Ovary (tissue), 3 donors: ENCODE measurements around the gene IFIT3.

Experiments
- EP300 ChIP-seq: sonication (generic); formaldehyde crosslinking; IDR thresholded peaks from one replicate; pipeline ENCODE4 v1.6.1; 2017; ENCODE audit warnings: antibody characterized with exemption
- POLR2A ChIP-seq: fragments of 450-650 bp; IDR thresholded peaks from one replicate; pipeline ENCODE4 v1.6.1; 2017; ENCODE audit warnings: antibody characterized with exemption, mild to moderate bottlenecking, moderate library complexity
- TF ChIP-seq, protein P1 (sequence below), 3 donors: fragments of 450-650 bp in 2 of 3; fragments of 200-600 bp in 1 of 3; IDR thresholded peaks; one replicate each; pipeline versions ENCODE4 v1.5.1 to v1.8.0; 2016 to 2022; ENCODE audit warnings: antibody characterized with exemption in 3 of 3, mild to moderate bottlenecking in 1 of 3
- donor health status: DM: no; HTN: no; CAD: no.

DNA sequence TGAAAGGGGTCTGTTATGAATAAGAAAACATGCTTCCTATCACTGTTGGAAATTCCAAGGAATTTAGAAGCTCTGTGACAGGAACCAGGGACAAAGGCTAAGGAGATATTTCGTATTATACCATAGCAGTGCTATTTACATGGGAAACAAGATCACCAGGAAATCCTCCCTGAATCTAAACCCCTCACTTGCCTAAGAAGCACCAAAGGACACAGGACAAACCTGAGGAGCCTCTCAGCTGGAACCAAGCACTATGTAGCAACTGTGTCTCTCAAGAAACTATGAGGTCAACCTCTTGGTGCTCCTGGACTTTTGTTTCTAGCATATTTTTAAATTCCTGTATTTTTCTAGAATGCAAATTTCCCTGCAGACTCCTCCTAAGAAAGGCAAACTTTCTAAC, 29.3 kb downstream of the IFIT3 start:
- TF ChIP-seq, protein P1, sequence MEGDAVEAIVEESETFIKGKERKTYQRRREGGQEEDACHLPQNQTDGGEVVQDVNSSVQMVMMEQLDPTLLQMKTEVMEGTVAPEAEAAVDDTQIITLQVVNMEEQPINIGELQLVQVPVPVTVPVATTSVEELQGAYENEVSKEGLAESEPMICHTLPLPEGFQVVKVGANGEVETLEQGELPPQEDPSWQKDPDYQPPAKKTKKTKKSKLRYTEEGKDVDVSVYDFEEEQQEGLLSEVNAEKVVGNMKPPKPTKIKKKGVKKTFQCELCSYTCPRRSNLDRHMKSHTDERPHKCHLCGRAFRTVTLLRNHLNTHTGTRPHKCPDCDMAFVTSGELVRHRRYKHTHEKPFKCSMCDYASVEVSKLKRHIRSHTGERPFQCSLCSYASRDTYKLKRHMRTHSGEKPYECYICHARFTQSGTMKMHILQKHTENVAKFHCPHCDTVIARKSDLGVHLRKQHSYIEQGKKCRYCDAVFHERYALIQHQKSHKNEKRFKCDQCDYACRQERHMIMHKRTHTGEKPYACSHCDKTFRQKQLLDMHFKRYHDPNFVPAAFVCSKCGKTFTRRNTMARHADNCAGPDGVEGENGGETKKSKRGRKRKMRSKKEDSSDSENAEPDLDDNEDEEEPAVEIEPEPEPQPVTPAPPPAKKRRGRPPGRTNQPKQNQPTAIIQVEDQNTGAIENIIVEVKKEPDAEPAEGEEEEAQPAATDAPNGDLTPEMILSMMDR (IDR thresholded peaks at IDR 0.05): no peak
- no peak for TF ChIP-seq POLR2A
- no peak for TF ChIP-seq EP300
